Measurements from ENCODE around the gene VKORC1. TPM values are rescaled to one million over a fixed set of nuclear protein-coding genes. Genes with fewer than 3 reads are reported as not detected.

The VKORC1 gene
- total and polyA plus RNA-seq, 2 of the 4 experiments (the other 2 are of a cell fraction) = 65.2 to 317 TPM

- BruUV-seq (replicated peaks) = no TSS peak
- Histone ChIP-seq H3K14ac (replicated peaks; ENCODE audit: low read depth, low read length) (no peak overlapping the region), H2AK5ac (ENCODE audit: low read depth, low read length) (no peak overlapping the region), H3K27ac (ENCODE audit: insufficient read depth, low read length) (no peak overlapping the region), H2BK120ac (ENCODE audit: low read depth, low read length) (no peak overlapping the region), H4K5ac (ENCODE audit: low read depth, low read length) (no peak overlapping the region), H3K4me3 (ENCODE audit: insufficient read depth, low read depth, low read length) (no peak overlapping the region), H3K79me1 (ENCODE audit: low read depth in 1 of 2, low read length in 2 of 2) (peaks cover 14 to 63% of the 10 kb centered on the region in 2 experiments), H3K56ac (ENCODE audit: extremely low read depth, insufficient read depth, low read length) (no peak overlapping the region), H2BK5ac (ENCODE audit: low read depth, low read length, poor library complexity, severe bottlenecking) (no peak overlapping the region), H4K91ac (ENCODE audit: insufficient read depth, low read depth, low read length) (no peak overlapping the region), H4K8ac (ENCODE audit: low read depth in 2 of 2, low read length in 2 of 2) (no peak overlapping the region), H3K9me1 (ENCODE audit: insufficient read depth, low read length) (peaks cover 3% of the 10 kb centered on the region; the same call in 1 of the 2 replicates), H3K9me3 (ENCODE audit: control insufficient read depth, insufficient read depth, low read length) (no peaks in the 10 kb centered on the region), H2AK9ac (replicated peaks; ENCODE audit: low read depth, low read length, poor library complexity) (no peak overlapping the region), H3K4ac (ENCODE audit: low read depth, low read length) (no peak overlapping the region), H4K20me1 (ENCODE audit: insufficient read depth, low read length) (peaks cover 21% of the 10 kb centered on the region), H3K18ac (ENCODE audit: low read depth, low read length) (no peak overlapping the region), H3K4me2 (ENCODE audit: low read depth, low read length) (no peak overlapping the region), H2AFZ (replicated peaks; ENCODE audit: low read length, poor library complexity) (no peak overlapping the region), H3K9ac (ENCODE audit: low read depth, low read length) (no peak overlapping the region), H2BK20ac (ENCODE audit: low read depth, low read length) (no peak overlapping the region), H2BK15ac (ENCODE audit: low read depth, low read length) (no peak overlapping the region), H3K36me3 (ENCODE audit: control insufficient read depth, insufficient read depth, low read length) (peaks cover 81% of the 10 kb centered on the region), H3K23ac (ENCODE audit: low read depth, low read length) (no peak overlapping the region), H3K27me3 (ENCODE audit: control insufficient read depth, insufficient read depth, low read length) (no peaks in the 10 kb centered on the region), H3K4me1 (ENCODE audit: control insufficient read depth, insufficient read depth, low read length) (no peaks in the 10 kb centered on the region)
- ChIA-PET CTCF (no interaction called here), POLR2A (ENCODE audit: unreplicated experiment) (no interaction called here)
- dilution Hi-C loops (cut with HindIII; ENCODE audit: low sequenced_read_pairs, unreplicated experiment) (no loop called here), intact Hi-C loops (cut with micrococcal nuclease) (no loop called here), in situ Hi-C loops (cut with MboI; ENCODE audit: low sequenced_read_pairs) (loop anchor here (10.0 kb wide), 1 partner anchor 95 kb away; the partner anchor contains the start of gene HSD3B7)
- DNase-seq (no peak), ATAC-seq (ENCODE audit: low read depth) (no peak)
- WGBS, 2 experiments (ENCODE audit: extremely low coverage in 2 of 2, insufficient read length in 1 of 2) = 96% methylated on average over 28 of the region's 40 CpGs; no CpG with 5 or more reads in 1 of the 2 experiments
- TF ChIP-seq RCOR1 (IDR thresholded peaks at IDR 0.05; ENCODE audit: insufficient replicate concordance, low read length) (no peak), CHD1 (IDR thresholded peaks at IDR 0.05; ENCODE audit: low read depth, low read length) (no peak), RFX5 (IDR thresholded peaks at IDR 0.05; ENCODE audit: low read depth, low read length) (no peak)
These were observed 14.5 kb downstream of the VKORC1 start for GRCh38 chr16:31080035-31080629.
